Measurements from ENCODE around the gene BPIFB1.

GRCh38 chr20:33279261-33279910, 3.6 kb upstream of the BPIFB1 start:
- TF ChIP-seq CTCF (IDR thresholded peaks at IDR 0.05; ENCODE audit: low read length) (no peak), EZH2 (IDR thresholded peaks at IDR 0.05; ENCODE audit: borderline replicate concordance, low read length) (no peak)
